ENCODE results near the gene CDK1.
"Not testable (repeated sequence)": the region's sequence is repeated elsewhere in the genome, so short reads cannot be mapped to it uniquely, and the experiment has no call there.

CDK1 gene

DNA sequence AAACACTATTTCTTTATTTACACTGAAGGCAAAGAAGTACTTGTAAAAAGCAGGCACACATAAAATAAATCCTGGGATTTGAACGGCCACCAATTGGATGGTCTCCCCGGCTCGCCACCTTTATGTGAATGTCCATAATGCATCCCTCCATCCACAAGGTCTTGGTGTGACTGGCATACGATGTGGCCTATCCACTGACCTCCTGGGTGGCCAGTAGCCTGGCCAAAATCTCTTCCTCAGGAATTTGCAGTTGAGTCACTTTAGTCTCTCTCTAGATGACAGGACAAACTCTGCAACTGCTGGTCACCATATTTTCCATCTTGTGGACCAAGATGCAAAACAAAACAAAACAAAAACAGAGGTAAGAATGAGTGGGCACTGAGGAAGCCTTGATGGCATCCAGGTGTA, 39.1 kb downstream of the CDK1 start:
- no peak for DNase-seq

DNA sequence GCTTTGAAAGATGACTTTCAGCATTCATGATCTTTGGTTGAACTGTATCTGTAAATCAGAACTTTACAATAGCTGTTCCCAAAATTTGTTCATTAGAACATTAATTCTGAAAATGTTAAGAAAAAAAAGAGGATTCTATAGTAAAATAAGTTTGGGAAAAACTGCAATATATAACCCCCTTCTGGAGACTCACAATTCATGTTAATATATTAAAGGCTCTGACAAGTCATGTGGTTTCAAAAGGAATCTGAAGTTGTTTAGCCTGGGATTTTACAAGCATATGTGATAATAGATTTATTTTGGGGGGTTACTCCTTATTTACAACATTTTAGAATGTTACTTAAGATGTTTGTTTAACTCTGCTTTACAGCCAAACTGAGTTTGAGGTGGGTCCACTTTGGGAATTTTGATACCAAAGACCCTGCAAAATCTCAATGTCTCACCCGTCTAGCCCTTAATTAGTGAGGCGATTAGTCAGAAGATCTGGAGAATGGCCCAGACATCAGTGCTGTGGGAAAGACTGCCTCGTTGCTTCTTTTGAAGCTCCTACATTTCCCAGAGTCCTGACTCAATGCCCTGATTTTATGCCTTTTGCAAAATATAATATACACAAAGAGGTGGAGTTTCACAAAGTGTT, 40.0 kb downstream of the CDK1 start:
- DNase-seq = no peak

DNA sequence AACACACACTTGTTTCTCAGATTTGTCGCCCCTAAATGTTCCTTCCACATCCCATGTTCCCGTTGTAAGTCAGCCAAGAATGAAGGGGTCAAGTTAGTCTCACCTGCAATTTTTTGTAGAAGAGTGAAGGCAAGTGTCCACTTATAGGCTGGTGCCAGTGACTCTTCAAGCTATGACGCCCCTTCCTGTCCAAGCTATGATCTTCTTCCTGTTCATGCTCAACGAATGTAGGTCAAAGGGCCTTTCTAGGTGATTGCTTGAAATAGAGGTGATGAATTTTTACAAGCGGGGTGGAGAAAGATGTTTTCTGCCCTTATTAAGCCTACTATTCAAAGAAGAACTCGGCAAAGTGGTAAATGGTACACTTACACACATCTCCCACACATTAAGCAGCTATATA, 41.0 kb downstream of the CDK1 start:
- DNase-seq = no peak

DNA sequence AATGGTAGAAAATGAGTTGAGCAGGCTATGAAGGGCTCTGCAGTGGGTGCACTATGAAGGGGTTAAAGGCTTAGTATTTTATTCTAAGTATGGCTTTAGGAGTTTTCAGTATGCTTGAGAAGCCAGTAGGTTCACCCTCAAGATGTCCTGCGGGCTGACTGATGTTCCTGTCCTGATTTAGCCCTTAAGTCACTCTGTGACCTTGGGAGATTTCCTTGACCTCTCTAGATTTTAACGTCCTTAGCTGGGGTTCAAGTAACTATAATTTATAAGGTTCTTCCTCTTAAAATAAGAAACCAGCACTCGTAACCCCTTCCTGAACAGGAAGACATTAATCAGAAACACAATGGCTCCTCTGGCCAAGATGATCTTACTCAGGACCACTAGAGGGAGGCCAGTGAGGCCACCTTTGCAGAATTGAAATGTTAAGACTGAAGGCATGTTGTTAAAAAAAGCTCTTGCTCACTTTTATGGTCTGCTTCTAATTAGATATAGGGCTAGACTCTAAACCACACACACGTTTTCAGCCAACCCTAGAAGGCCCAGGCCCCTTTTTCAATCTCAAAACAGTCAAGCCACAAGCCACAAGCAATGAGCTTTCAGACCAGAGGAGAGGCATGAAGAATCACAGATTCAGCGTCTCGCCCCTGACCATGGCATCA, 41.9 kb downstream of the CDK1 start:
- DNase-seq = peak; percentile 22

DNA sequence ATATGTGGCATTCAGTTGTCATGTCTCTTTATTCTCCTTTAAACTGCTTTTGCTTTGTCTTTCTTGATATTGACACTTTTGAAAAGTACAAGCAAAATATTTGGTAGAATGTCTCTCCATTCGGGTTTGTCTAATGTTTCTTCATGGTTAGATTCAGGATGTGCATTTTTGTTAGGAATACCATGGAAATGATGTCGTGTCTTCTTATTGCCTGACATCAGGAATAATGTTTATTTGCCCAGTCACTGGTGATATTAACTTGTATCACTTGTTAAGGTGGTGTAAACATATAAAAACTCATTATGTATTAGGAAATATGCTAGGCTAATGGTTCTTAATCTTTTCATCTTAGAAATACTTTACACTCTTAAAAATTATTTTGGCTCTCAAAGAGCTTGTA, 43.4 kb downstream of the CDK1 start:
- no peak for DNase-seq

DNA sequence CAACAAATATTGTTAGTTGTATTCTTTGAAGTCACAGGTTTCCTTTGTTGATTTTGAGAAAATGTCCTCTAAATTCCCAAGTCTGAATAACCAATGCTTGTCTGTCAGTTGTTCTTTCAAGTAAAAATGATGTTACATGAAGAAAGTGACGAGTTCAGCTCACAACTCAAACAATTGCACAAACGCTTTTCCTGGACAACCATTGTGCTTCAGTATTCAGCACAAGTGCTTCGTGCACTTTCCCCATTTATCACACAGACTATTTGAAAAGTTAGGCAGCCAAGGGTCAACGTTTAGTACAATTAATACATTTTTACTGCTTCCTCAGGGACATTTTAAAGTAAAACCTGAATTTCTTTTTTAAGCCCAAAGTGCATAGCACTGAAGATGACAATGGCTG, 44.5 kb downstream of the CDK1 start:
- no peak for DNase-seq

DNA sequence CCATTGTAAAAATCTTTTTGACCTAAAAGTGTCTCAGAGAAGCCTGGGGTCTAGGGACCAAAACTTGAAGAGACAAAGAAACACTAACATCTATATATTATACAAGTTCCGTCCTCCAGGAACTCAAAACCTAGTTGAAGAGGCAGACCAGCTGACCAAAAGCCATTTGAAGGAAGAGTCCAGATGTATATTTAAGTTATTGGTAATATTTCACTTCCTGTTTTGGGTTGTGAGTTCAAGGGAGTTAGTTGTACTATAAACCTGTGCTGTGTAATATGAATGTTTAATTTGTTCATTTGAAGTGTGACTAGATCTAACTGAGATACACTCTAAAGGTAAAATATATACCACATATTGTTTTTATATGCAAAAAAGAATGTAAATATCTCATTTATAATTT, 45.0 kb downstream of the CDK1 start:
- DNase-seq = no peak

DNA sequence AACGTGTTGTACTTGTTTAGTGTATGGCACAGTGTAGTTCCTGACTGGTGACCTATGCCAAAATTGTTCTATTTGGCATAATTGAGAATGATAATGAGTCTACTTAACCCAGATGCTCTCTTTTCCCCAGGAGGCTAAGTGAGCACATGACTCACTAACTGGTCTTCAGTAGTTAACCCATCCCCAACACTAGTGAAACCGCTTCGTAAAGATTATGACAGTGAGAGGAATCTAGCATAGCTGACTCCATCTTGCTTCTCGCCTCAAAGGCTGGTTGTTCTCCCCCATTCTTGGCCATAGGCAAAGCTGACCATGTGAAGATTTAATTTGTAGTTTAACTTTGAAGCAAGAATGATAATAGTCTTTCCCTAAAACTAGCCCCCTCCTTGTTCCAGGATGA, 47.2 kb downstream of the CDK1 start:
- no peak for DNase-seq

DNA sequence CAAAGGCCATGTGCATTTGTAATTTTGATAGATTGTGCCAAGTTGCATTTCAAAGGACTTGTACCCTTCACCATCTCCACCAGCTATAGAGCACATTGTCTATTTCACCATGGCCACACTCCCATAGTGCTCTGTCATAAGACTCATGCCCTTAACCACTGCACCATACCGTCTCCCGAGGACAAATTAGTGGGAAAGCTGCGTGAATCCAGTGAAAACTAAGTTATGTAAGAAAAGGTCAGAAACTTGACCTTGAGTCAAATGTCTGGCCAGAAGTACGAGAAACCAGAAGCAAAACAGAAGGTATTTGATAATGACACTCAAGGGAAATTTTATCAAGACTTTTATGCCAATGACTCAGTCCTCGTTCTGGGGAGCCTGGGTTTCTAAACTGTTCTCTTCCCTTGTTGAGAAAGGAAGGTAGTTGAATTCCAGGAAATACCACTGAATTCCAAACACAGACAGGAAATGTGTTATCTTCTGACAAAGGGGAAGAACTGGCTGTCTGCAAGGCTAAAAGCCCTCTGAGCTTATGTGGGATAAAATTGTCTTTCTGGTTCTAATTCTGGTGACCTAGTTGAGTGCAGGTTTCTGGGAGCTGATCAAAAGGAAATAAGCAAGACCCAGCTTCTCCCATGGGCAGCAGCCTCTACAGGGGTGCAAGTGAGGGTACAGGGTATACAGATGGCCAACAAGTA, 49.7 kb downstream of the CDK1 start:
- no peak for DNase-seq

DNA sequence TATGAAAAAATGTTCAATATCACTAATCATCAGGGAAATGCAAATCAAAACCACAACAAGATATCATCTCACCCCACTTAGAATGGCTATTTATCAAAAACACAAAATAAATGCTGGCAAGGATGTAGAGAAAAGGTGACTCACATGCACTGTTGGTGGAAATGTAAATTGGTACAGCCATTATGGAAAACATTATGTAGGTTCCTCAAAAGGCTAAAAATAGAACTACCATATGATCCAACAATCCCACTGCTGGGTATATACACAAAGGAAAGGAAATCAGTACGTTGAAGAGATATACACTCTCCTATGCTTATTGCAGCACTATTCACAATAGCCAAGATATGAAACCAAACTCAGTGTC, 50.2 kb downstream of the CDK1 start:
- no peak for DNase-seq

DNA sequence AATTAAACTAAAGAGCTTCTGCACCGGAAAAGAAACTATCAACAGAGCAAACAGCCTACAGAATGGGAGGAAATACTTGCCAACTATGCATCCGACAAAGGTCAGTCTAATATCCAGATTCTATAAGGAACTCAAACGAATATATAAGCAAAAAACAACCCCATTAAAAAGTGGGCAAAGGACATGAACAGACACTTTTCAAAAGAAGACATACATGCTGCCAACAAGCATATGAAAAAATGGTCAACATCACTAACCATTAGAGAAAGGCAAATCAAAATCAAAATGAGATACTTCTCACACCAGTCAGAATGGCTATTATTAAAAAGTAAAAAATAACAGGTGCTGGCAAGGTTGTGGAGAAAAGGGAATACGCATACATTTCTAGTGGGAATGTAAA, 53.9 kb downstream of the CDK1 start:
- not testable (repeated sequence) for DNase-seq

DNA sequence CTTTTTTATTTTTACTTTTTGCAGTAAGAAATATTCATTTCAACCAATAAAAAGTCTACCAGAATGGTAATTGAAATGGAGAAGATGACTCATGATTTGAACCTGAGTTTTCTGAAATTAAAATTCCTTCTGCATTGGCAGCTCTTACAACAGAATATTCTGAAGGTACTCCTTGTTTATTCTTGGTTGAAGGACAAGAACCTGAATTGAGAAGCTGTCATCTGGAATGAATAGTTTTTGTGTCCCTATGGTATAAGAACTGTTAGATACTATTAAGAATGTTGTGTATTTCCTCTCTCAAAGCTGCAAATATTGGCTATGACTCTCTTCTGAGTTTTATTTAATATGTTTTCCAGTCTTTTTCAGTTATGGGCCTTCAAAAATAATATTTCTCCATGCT, 56.1 kb downstream of the CDK1 start:
- no peak for DNase-seq

DNA sequence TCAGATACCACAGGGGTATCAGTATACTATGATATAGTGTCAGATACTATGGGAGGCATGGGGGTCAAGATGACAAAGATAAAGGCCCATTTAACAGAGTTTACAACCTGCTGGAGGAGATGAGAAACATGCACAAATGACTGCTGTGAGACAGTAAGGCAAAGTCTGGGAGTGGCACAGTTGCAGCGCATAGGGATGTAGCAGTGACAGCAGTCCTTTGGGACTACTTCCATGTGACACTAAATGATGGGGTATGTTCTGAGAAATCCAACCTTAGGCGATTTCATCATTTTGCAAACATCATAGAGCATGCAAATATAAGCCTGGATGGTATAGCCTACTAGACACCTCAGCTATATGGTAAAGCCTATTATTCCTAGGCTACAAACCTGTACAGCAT, 56.8 kb downstream of the CDK1 start:
- no peak for DNase-seq

DNA sequence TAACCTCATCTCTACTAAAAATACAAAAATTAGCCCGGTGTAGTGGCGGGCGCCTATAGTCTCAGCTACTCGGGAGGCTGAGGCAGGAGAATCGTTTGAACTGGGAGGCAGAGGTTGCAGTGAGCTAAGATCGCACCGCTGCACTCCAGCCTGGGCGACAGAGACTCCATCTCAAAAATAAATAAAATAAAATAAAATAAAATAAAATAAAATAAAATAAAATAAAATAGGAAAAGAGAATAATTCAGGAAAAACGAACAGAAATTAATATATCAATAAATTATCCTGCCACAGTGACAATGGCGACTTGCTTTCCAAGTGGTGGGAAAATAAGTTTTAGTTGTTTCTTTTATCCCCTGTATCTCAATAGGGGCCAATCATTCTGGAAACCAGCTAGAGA, 62.9 kb downstream of the CDK1 start:
- DNase-seq = not testable (repeated sequence)

DNA sequence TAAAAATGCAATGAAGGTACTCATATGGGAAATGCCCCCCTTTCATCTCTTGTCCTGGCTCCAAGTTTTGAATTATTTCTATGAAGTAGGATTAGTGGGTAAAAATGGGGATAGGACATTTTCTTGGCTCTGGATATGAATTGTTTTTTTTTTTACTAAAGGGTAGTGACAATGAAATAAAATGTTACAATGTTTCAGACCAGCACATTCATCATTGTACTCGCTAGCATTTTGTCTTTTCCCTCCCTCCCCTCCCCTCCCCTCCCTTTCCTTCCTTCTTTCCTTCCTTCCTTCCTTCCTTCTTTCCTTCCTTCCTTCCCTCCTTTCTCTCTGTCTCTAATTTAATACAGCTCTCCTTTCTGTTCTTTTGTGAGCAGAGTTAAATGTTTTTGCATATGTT, 64.4 kb downstream of the CDK1 start:
- DNase-seq = no peak
